WI38 (cell line): Measurements from ENCODE around the gene ECI1.
"Not testable (repeated sequence)": the region's sequence is repeated elsewhere in the genome, so short reads cannot be mapped to it uniquely, and the experiment has no call there.

ENCODE experiments used
- H3K4me3 ChIP-seq: 2 replicates; pipeline ENCODE4 v1.5.1; 2011; ENCODE audit warnings: low read depth, mild to moderate bottlenecking, control low read depth, low read length
- TF ChIP-seq, protein P1 (sequence below): IDR thresholded peaks from 2 replicates; pipeline ENCODE4 v1.5.1; 2012; ENCODE audit warnings: low read depth, mild to moderate bottlenecking, control low read depth, low read length

ECI1 gene

DNA sequence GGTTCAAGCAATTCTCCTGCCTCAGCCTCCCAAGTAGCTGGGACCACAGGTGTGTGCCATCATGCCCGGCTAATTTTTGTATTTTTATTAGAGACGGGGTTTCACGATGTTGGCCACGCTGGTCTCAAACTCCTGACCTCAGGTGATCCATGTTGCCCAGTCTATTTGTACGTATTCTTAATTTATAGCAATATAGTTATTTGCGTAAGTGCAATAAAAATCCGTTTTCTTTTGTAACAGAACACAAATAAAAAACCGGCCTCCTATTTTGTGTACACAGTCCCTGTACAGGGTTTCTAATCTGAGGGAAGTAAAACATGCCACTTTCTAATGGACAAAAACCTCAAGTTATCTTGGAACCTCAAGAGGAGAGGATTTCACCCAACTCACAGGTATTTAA is 8.9 kb upstream of the ECI1 start:
- no peak overlapping the region for H3K4me3 ChIP-seq
- TF ChIP-seq, protein P1, sequence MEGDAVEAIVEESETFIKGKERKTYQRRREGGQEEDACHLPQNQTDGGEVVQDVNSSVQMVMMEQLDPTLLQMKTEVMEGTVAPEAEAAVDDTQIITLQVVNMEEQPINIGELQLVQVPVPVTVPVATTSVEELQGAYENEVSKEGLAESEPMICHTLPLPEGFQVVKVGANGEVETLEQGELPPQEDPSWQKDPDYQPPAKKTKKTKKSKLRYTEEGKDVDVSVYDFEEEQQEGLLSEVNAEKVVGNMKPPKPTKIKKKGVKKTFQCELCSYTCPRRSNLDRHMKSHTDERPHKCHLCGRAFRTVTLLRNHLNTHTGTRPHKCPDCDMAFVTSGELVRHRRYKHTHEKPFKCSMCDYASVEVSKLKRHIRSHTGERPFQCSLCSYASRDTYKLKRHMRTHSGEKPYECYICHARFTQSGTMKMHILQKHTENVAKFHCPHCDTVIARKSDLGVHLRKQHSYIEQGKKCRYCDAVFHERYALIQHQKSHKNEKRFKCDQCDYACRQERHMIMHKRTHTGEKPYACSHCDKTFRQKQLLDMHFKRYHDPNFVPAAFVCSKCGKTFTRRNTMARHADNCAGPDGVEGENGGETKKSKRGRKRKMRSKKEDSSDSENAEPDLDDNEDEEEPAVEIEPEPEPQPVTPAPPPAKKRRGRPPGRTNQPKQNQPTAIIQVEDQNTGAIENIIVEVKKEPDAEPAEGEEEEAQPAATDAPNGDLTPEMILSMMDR, result no peak

DNA sequence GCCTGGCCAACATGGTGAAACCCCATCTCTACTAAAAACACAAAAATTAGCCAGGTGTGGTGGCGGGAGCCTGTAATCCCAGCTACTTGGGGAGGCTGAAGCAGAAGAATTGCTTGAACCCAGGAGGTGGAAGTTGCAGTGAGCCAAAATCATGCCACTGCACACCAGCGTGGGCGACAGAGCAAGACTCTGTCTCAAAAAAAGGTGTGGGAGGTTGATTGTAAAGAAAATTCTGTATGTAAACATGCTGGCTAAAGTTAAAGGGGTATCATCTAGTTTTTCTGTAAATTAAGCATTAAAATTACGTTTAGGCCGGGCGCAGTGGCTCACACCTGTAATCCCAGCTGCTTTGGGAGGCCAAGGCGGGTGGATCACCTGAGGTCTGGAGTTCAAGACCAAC is 7.1 kb upstream of the ECI1 start:
- not testable (repeated sequence) for H3K4me3 ChIP-seq

DNA sequence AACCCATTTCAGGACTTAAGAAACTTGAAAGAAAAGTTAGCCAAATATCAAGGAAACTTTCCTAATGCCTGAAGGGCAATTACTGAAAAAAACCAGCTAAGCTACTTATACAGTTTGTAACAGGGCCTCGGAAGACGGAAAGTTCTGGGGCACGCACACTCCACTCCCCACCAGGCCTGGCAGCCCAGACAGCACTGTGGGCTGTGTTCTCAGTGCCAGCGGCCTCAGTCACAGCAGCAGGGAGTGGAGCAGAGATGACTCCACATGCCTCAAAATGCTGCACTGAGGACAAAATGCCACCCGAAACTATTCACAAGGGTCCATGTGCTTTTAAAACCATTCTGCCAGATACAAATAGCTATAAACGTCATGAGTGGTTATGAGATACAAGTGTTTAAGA is 6.3 kb upstream of the ECI1 start:
- H3K4me3 ChIP-seq, result no peak overlapping the region
- TF ChIP-seq, protein P1, result no peak

DNA sequence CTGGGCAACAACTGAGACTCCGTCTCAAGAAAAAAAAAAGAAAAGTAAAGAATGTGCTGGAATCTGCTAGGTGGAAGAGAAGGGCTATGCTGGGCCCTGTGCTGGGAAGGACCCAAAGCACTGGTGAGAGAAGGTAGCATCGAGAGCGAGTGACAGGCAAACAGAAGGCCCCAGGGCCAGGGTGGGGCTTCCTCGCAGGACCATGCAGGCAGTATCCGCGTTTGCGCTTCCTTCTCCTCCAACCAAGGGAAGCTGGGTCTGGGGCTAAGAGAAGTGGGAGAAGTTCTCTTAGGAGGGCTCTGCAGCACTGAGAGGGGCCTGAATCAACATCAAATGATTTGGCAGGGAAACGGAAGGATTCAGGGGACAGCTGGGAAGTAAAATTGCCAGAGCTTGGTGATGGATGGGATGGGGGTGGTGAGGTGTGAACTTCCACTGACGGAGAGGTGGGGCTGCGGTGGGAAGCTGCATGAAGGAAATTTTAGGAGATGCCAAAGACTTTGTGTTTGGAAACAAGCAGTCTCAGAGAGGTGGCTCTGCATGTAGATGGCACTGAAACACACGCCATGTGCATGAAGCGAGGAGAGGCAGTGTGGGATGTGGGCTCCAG is 5.2 kb upstream of the ECI1 start:
- TF ChIP-seq, protein P1, result no peak
- no peak overlapping the region for H3K4me3 ChIP-seq

DNA sequence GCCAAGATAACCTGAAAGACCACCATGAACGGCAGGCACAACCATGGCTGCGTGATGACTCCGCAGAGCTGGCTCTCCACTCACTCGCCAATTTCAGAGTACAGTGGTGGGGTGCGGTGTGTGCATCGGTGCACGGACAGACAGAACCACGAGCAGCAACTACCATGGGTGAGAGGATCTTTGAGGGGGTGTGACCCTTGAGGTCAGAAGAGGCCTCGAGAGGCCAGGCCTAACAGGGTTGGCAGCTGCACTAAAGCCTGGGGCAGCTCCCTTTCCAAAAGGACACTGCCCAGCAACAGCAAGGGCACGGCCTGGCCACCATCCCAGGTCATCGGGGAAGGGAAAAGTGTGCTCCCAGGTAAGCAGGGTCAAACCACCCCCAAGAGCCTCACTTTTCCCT is 1.9 kb upstream of the ECI1 start:
- no peak overlapping the region for H3K4me3 ChIP-seq
- TF ChIP-seq, protein P1, result no peak

DNA sequence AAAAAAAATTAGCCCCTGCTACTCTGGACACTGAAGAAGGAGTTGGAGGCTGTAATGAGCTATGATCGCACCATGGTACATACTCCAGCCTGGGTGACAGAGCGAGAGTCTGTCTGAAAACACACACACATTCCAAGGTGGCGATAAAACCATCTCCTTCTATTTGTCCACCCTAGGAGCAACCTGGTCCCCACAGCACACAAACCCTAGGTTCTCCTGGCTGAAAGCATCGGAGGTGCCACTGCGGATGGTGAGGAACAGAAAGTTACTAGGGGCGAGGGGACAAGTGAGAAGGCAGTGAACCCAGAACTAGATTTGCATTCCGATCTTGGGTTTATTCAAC is 1.4 kb upstream of the ECI1 start:
- no peak overlapping the region for H3K4me3 ChIP-seq
- TF ChIP-seq, protein P1, result no peak

DNA sequence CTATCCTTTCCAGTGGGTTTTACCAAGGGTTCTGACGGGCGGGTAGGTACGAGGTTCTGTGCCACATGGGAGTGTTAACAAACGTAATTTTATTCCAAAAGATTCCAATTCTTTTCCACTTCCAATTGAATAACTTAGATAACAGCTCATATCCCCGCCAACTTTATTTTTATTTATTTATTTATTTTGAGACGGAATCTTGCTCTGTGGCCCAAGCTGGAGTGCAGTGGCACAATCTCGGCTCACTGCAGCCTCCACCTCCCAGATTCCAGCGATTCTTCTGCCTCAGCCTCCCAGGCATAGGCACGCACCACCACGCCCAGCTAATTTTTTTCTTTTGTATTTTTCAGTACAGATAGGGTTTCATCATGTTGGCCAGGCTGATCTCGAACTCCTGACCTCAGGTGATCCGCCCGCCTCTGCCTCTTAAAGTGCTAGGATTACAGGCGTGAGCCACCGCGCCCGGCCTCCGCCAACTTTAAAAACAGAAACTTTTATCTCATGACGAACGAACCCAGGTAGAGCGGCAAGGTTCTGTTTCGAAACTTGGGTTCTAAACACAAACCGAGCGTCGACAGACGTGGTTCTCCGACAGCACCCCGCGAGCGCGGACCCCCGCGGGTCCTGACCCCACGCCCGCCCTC is 613 bp downstream of the ECI1 start:
- TF ChIP-seq, protein P1, result no peak
- H3K4me3 ChIP-seq, result peak overlapping the region; percentile 68

DNA sequence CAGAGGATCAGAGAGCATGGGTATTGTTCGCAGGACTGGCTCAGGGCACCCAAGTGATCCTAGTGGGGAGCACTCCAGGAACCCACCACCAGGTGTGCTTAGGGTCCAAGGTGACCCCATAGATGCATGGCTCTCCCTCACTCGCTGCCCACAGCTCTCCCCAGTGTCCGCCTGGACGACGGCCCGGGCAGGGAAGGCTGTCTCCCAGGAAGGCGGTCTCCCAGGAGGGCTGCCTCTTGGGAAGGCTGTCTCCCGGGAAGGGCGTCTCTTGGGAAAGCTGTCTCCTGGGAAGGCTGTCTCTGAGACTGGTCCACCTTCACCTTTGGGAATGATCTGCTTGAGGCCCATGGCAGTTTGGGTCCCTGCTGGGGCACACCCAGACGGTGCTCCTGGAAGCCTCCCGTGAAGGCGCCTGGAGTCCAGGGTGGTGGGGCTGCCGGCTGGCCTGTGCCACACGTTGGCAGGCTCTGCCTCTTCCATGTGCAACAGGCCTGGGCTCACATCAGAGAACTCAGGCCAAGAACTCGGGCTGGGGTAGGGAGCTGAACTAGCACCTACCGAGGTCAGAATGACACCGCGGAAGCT is 5.0 kb downstream of the ECI1 start:
- no peak overlapping the region for H3K4me3 ChIP-seq
- TF ChIP-seq, protein P1, result no peak
